Peyer's patch (tissue), 4 donors: ENCODE data around the gene RFNG.

Source experiments
- CTCF ChIP-seq, 6 experiments: fragments of 450-650 bp in 4 of 6; fragments of 200-600 bp in 2 of 6; sonication (generic) in 1 of 6; IDR thresholded peaks; one replicate each; pipeline ENCODE4 v1.5.1; 2017 to 2019; ENCODE audit warnings: antibody characterized with exemption in 6 of 6, mild to moderate bottlenecking in 3 of 6, moderate library complexity in 1 of 6
- POLR2A ChIP-seq, 2 donors: fragments of 450-650 bp; IDR thresholded peaks; one replicate each; pipeline ENCODE4 v1.5.1; 2017; ENCODE audit warnings: antibody characterized with exemption in 2 of 2, mild to moderate bottlenecking in 2 of 2, moderate library complexity in 2 of 2

GRCh38 chr17:82029391-82029790 is 22.2 kb downstream of the RFNG start:
- TF ChIP-seq CTCF (IDR thresholded peaks at IDR 0.05) (no peak), POLR2A (IDR thresholded peaks at IDR 0.05) (no peak)
